GM23338 (cell line): ENCODE results near the gene ANKH. TPM values are rescaled to one million over a fixed set of nuclear protein-coding genes. Genes with fewer than 3 reads are reported as not detected.

Experiments used
- ATAC-seq: fragments of 200-7000 bp; cut with Tn5 transposase; 3 replicates; pipeline ENCODE4 v1.9.1; 2020
- DNase-seq: peaks from one replicate; pipeline ENCODE4 v3.0.0-alpha.2; 2015; ENCODE audit warnings: low spot score
- H2AFZ ChIP-seq: fragments of 200-600 bp; sonication (generic); 2 replicates; pipeline ENCODE4 v1.8.0; 2016; ENCODE audit warnings: antibody characterized with exemption, mild to moderate bottlenecking, moderate library complexity
- H3F3A ChIP-seq: fragments of 200-600 bp; sonication (generic); replicated peaks from 2 replicates; pipeline ENCODE4 v1.8.0; 2017; ENCODE audit warnings: antibody characterized with exemption, mixed run types, low read depth
- H3K27ac ChIP-seq: fragments of 200-600 bp; sonication (generic); 2 replicates; pipeline ENCODE4 v1.6.1; 2016; ENCODE audit warnings: low read depth
- H3K27me3 ChIP-seq: fragments of 200-600 bp; sonication (generic); 2 replicates; pipeline ENCODE4 v1.8.0; 2016; ENCODE audit warnings: mild to moderate bottlenecking, mixed run types, moderate library complexity; ENCODE audit not compliant: insufficient read depth
- H3K36me3 ChIP-seq: fragments of 200-600 bp; sonication (generic); 2 replicates; pipeline ENCODE4 v1.8.0; 2016; ENCODE audit warnings: mild to moderate bottlenecking; ENCODE audit not compliant: insufficient read depth
- H3K4me1 ChIP-seq: fragments of 200-600 bp; sonication (generic); 2 replicates; pipeline ENCODE4 v1.8.0; 2016; ENCODE audit warnings: mild to moderate bottlenecking, moderate library complexity; ENCODE audit not compliant: insufficient read depth
- H3K4me2 ChIP-seq: fragments of 200-600 bp; sonication (generic); 2 replicates; pipeline ENCODE4 v1.7.1; 2017; ENCODE audit warnings: mixed run types
- H3K4me3 ChIP-seq: fragments of 200-600 bp; sonication (generic); 2 replicates; pipeline ENCODE4 v1.6.1; 2016; ENCODE audit warnings: mixed run types
- H3K79me2 ChIP-seq: fragments of 200-600 bp; sonication (generic); replicated peaks from 2 replicates; pipeline ENCODE4 v1.8.0; 2017; ENCODE audit warnings: mild to moderate bottlenecking; ENCODE audit not compliant: insufficient read depth
- H3K9me2 ChIP-seq: fragments of 200-600 bp; sonication (generic); 2 replicates; pipeline ENCODE4 v1.8.0; 2017; ENCODE audit not compliant: insufficient read depth
- H4K20me1 ChIP-seq: fragments of 200-600 bp; sonication (generic); replicated peaks from 2 replicates; pipeline ENCODE4 v1.8.0; 2017; ENCODE audit warnings: mild to moderate bottlenecking; ENCODE audit not compliant: insufficient read depth
- H3K27ac Mint-ChIP-seq: 2 replicates; pipeline ENCODE4 v1.8.0; 2020; ENCODE audit warnings: inconsistent platforms, mild to moderate bottlenecking, moderate library complexity, mixed read lengths
- H3K27me3 Mint-ChIP-seq: 3 replicates; pipeline ENCODE4 v1.8.0; 2022; ENCODE audit warnings: low read depth, mild to moderate bottlenecking, moderate library complexity, mixed read lengths, inconsistent platforms; ENCODE audit not compliant: insufficient read depth, poor library complexity
- H3K36me3 Mint-ChIP-seq: 3 replicates; pipeline ENCODE4 v1.8.0; 2021; ENCODE audit warnings: low read depth, mild to moderate bottlenecking, inconsistent platforms, moderate library complexity, mixed read lengths
- H3K4me1 Mint-ChIP-seq: 3 replicates; pipeline ENCODE4 v1.8.0; 2020; ENCODE audit warnings: mild to moderate bottlenecking, inconsistent platforms, mixed read lengths
- H3K4me3 Mint-ChIP-seq: 3 replicates; pipeline ENCODE4 v1.8.0; 2021; ENCODE audit warnings: moderate library complexity, mild to moderate bottlenecking, inconsistent platforms, mixed read lengths
- H3K9me3 Mint-ChIP-seq: 3 replicates; pipeline ENCODE4 v1.8.0; 2020; ENCODE audit warnings: moderate library complexity, mild to moderate bottlenecking, inconsistent platforms, mixed read lengths
- CREB1 ChIP-seq: fragments of 250-450 bp; sonication (Bioruptor Pico); IDR thresholded peaks from 2 replicates; pipeline ENCODE4 v1.5.0; 2020; ENCODE audit warnings: low read depth, mild to moderate bottlenecking, moderate library complexity
- EZH2 ChIP-seq: fragments of 200-600 bp; sonication (generic); IDR thresholded peaks from one replicate; pipeline ENCODE4 v1.8.0; 2017; ENCODE audit warnings: antibody characterized with exemption, mild to moderate bottlenecking, low read depth; ENCODE audit not compliant: unreplicated experiment
- EZH2phosphoT487 ChIP-seq: fragments of 200-600 bp; sonication (generic); IDR thresholded peaks from one replicate; pipeline ENCODE4 v1.8.1; 2018; ENCODE audit warnings: antibody characterized with exemption; ENCODE audit not compliant: unreplicated experiment
- JUNB ChIP-seq: IDR thresholded peaks from one replicate; pipeline ENCODE4 v1.6.1; 2016; ENCODE audit warnings: antibody characterized with exemption; ENCODE audit not compliant: unreplicated experiment
- NANOG ChIP-seq: IDR thresholded peaks from 2 replicates; pipeline ENCODE4 v1.6.1; 2016; ENCODE audit warnings: antibody characterized with exemption, borderline replicate concordance
- POLR2AphosphoS5 ChIP-seq: IDR thresholded peaks from 2 replicates; pipeline ENCODE4 v1.6.1; 2016; ENCODE audit warnings: antibody characterized with exemption, low read depth
- STAT1 ChIP-seq: IDR thresholded peaks from one replicate; pipeline ENCODE4 v1.6.1; 2016; ENCODE audit warnings: antibody characterized with exemption; ENCODE audit not compliant: unreplicated experiment
- ZNF114 ChIP-seq: fragments of 250-450 bp; sonication (Bioruptor Pico); IDR thresholded peaks from 2 replicates; pipeline ENCODE4 v1.5.0; 2020; ENCODE audit warnings: mild to moderate bottlenecking, moderate library complexity
- ZNF331 ChIP-seq: fragments of 250-450 bp; sonication (Bioruptor Pico); IDR thresholded peaks from 2 replicates; pipeline ENCODE4 v1.5.0; 2020; ENCODE audit warnings: low read depth, mild to moderate bottlenecking, moderate library complexity
- polyA plus RNA-seq: library from polyadenylated mRNA; unstranded; fragments of >200 nt; fragmentation: Nextera tagmentation; extraction: Ambion mirVana; gene quantifications from 2 replicates; pipeline ENCODE4 v1.2.1, GENCODE V29; 2016
- total RNA-seq: library from RNA; depleted of rRNA; stranded (reverse); fragments of >200 nt; shearing (Covaris generic); gene quantifications from 2 replicates; pipeline ENCODE4 v1.2.3, GENCODE V29; 2014
- TF ChIP-seq, protein P1 (sequence below): IDR thresholded peaks from 2 replicates; pipeline ENCODE4 v1.6.1; 2016; ENCODE audit warnings: antibody characterized with exemption
- TF ChIP-seq, protein P2 (sequence below), 2 experiments: fragments of 200-600 bp in 1 of 2; sonication (generic) in 1 of 2; conservative IDR thresholded peaks; 2 replicates each; pipeline versions ENCODE4 v1.5.1 to v1.6.1; 2016 to 2017; ENCODE audit warnings: antibody characterized with exemption in 2 of 2, low read depth in 2 of 2, mild to moderate bottlenecking in 2 of 2, moderate library complexity in 1 of 2
- TF ChIP-seq, protein P3 (sequence below): fragments of 250-450 bp; sonication (Bioruptor Pico); IDR thresholded peaks from 2 replicates; pipeline ENCODE4 v1.5.0; 2020; ENCODE audit warnings: mild to moderate bottlenecking, moderate library complexity
- TF ChIP-seq, protein P4 (sequence below): IDR thresholded peaks from one replicate; pipeline ENCODE4 v1.6.1; 2018; ENCODE audit warnings: antibody characterized with exemption; ENCODE audit not compliant: unreplicated experiment

ANKH gene
- total and polyA plus RNA-seq, 2 experiments from 2014 or later: 5.0 to 6.1 TPM

DNA sequence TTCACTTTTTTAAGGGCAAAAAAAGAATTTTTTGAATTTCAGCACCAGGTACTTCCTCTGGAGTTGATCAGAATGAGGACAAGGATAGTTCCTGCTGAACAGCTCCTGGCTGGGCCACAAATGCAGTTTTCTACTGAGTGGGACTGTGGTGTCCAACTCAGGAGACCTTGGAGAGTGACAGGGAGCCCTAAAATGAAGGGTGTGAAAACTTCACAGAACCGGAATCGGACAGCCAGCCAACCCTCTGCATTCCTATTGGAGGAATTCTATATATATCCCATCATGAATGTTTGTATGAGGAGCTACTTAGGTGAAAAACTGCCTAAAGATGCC is 40.6 kb downstream of the ANKH start:
- Histone ChIP-seq H3K27me3 (no peaks in the 10 kb centered on the region), H2AFZ (no peak overlapping the region)

More for the DNA sequence above, 40.6 kb downstream of the ANKH start:
- Histone ChIP-seq H3K4me3 (no peak overlapping the region), H3K79me2 (no peaks in the 10 kb centered on the region), H3K9me2 (no peaks in the 10 kb centered on the region), H3F3A (no peaks in the 10 kb centered on the region), H3K27ac (no peak overlapping the region), H3K4me2 (no peak overlapping the region), H3K4me1 (no peaks in the 10 kb centered on the region), H3K36me3 (no peaks in the 10 kb centered on the region), H4K20me1 (no peaks in the 10 kb centered on the region; the same call in 1 of the 2 replicates)
- Mint-ChIP-seq H3K4me3 (no peak overlapping the region), H3K36me3 (no peaks in the 10 kb centered on the region), H3K9me3 (no peaks in the 10 kb centered on the region), H3K27me3 (no peaks in the 10 kb centered on the region), H3K4me1 (no peaks in the 10 kb centered on the region), H3K27ac (no peak overlapping the region)
- no peak for ATAC-seq
- no peak for DNase-seq
- TF ChIP-seq, protein P1, sequence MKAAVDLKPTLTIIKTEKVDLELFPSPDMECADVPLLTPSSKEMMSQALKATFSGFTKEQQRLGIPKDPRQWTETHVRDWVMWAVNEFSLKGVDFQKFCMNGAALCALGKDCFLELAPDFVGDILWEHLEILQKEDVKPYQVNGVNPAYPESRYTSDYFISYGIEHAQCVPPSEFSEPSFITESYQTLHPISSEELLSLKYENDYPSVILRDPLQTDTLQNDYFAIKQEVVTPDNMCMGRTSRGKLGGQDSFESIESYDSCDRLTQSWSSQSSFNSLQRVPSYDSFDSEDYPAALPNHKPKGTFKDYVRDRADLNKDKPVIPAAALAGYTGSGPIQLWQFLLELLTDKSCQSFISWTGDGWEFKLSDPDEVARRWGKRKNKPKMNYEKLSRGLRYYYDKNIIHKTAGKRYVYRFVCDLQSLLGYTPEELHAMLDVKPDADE: no peak
- TF ChIP-seq ZNF331 (CRISPR knock-in tag) (no peak), EZH2phosphoT487 (no peak), STAT1 (no peak), CREB1 (no peak), NANOG (no peak), ZNF114 (CRISPR knock-in tag) (no peak), POLR2AphosphoS5 (no peak), JUNB (no peak), EZH2 (no peak)
- TF ChIP-seq, protein P2, sequence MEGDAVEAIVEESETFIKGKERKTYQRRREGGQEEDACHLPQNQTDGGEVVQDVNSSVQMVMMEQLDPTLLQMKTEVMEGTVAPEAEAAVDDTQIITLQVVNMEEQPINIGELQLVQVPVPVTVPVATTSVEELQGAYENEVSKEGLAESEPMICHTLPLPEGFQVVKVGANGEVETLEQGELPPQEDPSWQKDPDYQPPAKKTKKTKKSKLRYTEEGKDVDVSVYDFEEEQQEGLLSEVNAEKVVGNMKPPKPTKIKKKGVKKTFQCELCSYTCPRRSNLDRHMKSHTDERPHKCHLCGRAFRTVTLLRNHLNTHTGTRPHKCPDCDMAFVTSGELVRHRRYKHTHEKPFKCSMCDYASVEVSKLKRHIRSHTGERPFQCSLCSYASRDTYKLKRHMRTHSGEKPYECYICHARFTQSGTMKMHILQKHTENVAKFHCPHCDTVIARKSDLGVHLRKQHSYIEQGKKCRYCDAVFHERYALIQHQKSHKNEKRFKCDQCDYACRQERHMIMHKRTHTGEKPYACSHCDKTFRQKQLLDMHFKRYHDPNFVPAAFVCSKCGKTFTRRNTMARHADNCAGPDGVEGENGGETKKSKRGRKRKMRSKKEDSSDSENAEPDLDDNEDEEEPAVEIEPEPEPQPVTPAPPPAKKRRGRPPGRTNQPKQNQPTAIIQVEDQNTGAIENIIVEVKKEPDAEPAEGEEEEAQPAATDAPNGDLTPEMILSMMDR (conservative IDR thresholded peaks at IDR 0.05; ENCODE audit: low read depth in 2 of 2): no peak
- TF ChIP-seq, protein P3, sequence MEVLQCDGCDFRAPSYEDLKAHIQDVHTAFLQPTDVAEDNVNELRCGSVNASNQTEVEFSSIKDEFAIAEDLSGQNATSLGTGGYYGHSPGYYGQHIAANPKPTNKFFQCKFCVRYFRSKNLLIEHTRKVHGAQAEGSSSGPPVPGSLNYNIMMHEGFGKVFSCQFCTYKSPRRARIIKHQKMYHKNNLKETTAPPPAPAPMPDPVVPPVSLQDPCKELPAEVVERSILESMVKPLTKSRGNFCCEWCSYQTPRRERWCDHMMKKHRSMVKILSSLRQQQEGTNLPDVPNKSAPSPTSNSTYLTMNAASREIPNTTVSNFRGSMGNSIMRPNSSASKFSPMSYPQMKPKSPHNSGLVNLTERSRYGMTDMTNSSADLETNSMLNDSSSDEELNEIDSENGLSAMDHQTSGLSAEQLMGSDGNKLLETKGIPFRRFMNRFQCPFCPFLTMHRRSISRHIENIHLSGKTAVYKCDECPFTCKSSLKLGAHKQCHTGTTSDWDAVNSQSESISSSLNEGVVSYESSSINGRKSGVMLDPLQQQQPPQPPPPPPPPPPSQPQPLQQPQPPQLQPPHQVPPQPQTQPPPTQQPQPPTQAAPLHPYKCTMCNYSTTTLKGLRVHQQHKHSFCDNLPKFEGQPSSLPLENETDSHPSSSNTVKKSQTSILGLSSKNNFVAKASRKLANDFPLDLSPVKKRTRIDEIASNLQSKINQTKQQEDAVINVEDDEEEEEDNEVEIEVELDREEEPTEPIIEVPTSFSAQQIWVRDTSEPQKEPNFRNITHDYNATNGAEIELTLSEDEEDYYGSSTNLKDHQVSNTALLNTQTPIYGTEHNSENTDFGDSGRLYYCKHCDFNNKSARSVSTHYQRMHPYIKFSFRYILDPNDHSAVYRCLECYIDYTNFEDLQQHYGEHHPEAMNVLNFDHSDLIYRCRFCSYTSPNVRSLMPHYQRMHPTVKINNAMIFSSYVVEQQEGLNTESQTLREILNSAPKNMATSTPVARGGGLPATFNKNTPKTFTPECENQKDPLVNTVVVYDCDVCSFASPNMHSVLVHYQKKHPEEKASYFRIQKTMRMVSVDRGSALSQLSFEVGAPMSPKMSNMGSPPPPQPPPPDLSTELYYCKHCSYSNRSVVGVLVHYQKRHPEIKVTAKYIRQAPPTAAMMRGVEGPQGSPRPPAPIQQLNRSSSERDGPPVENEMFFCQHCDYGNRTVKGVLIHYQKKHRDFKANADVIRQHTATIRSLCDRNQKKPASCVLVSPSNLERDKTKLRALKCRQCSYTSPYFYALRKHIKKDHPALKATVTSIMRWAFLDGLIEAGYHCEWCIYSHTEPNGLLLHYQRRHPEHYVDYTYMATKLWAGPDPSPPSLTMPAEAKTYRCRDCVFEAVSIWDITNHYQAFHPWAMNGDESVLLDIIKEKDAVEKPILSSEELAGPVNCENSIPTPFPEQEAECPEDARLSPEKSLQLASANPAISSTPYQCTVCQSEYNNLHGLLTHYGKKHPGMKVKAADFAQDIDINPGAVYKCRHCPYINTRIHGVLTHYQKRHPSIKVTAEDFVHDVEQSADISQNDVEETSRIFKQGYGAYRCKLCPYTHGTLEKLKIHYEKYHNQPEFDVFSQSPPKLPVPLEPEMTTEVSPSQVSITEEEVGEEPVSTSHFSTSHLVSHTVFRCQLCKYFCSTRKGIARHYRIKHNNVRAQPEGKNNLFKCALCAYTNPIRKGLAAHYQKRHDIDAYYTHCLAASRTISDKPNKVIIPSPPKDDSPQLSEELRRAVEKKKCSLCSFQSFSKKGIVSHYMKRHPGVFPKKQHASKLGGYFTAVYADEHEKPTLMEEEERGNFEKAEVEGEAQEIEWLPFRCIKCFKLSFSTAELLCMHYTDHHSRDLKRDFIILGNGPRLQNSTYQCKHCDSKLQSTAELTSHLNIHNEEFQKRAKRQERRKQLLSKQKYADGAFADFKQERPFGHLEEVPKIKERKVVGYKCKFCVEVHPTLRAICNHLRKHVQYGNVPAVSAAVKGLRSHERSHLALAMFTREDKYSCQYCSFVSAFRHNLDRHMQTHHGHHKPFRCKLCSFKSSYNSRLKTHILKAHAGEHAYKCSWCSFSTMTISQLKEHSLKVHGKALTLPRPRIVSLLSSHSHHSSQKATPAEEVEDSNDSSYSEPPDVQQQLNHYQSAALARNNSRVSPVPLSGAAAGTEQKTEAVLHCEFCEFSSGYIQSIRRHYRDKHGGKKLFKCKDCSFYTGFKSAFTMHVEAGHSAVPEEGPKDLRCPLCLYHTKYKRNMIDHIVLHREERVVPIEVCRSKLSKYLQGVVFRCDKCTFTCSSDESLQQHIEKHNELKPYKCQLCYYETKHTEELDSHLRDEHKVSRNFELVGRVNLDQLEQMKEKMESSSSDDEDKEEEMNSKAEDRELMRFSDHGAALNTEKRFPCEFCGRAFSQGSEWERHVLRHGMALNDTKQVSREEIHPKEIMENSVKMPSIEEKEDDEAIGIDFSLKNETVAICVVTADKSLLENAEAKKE (CRISPR knock-in tag): no peak
- TF ChIP-seq, protein P4, sequence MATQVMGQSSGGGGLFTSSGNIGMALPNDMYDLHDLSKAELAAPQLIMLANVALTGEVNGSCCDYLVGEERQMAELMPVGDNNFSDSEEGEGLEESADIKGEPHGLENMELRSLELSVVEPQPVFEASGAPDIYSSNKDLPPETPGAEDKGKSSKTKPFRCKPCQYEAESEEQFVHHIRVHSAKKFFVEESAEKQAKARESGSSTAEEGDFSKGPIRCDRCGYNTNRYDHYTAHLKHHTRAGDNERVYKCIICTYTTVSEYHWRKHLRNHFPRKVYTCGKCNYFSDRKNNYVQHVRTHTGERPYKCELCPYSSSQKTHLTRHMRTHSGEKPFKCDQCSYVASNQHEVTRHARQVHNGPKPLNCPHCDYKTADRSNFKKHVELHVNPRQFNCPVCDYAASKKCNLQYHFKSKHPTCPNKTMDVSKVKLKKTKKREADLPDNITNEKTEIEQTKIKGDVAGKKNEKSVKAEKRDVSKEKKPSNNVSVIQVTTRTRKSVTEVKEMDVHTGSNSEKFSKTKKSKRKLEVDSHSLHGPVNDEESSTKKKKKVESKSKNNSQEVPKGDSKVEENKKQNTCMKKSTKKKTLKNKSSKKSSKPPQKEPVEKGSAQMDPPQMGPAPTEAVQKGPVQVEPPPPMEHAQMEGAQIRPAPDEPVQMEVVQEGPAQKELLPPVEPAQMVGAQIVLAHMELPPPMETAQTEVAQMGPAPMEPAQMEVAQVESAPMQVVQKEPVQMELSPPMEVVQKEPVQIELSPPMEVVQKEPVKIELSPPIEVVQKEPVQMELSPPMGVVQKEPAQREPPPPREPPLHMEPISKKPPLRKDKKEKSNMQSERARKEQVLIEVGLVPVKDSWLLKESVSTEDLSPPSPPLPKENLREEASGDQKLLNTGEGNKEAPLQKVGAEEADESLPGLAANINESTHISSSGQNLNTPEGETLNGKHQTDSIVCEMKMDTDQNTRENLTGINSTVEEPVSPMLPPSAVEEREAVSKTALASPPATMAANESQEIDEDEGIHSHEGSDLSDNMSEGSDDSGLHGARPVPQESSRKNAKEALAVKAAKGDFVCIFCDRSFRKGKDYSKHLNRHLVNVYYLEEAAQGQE: no peak
